Loucy (cell line): Measurements from ENCODE around the gene SLFN13.
"Not testable (repeated sequence)": the region's sequence is repeated elsewhere in the genome, so short reads cannot be mapped to it uniquely, and the experiment has no call there.

Source experiments
- H2AFZ ChIP-seq: fragments of 200-600 bp; sonication (generic); 2 replicates; pipeline ENCODE4 v1.6.0; 2016; ENCODE audit warnings: antibody characterized with exemption, mild to moderate bottlenecking, low read length, moderate library complexity
- H3F3A ChIP-seq: fragments of 200-600 bp; 2 replicates; pipeline ENCODE4 v1.6.0; 2016; ENCODE audit warnings: antibody characterized with exemption, low read depth, mild to moderate bottlenecking
- H3K27me3 ChIP-seq: fragments of 200-600 bp; sonication (generic); 2 replicates; pipeline ENCODE4 v1.6.1; 2014; ENCODE audit warnings: low read length, mild to moderate bottlenecking; ENCODE audit not compliant: insufficient read depth, poor library complexity, severe bottlenecking
- H3K36me3 ChIP-seq: fragments of 200-600 bp; sonication (generic); 2 replicates; pipeline ENCODE4 v1.6.1; 2016; ENCODE audit warnings: low read length; ENCODE audit not compliant: insufficient read depth
- H3K4me1 ChIP-seq: fragments of 200-600 bp; sonication (generic); 2 replicates; pipeline ENCODE4 v1.5.1; 2014; ENCODE audit warnings: low read length, mild to moderate bottlenecking; ENCODE audit not compliant: insufficient read depth, poor library complexity, severe bottlenecking
- H3K4me2 ChIP-seq: fragments of 200-600 bp; sonication (generic); 2 replicates; pipeline ENCODE4 v1.6.0; 2014; ENCODE audit warnings: antibody characterized with exemption, low read length, low read depth, mild to moderate bottlenecking; ENCODE audit not compliant: poor library complexity, severe bottlenecking
- H3K4me3 ChIP-seq: fragments of 200-600 bp; sonication (generic); 2 replicates; pipeline ENCODE4 v1.5.1; 2014; ENCODE audit warnings: low read length, mild to moderate bottlenecking, mixed read lengths; ENCODE audit not compliant: poor library complexity, severe bottlenecking
- H3K79me2 ChIP-seq: fragments of 200-600 bp; sonication (generic); 2 replicates; pipeline ENCODE4 v1.6.1; 2014; ENCODE audit warnings: low read length; ENCODE audit not compliant: insufficient read depth
- H3K9ac ChIP-seq: fragments of 200-600 bp; sonication (generic); 2 replicates; pipeline ENCODE4 v1.6.0; 2014; ENCODE audit warnings: mild to moderate bottlenecking, low read depth, low read length, moderate library complexity; ENCODE audit not compliant: poor library complexity, severe bottlenecking
- H3K9me2 ChIP-seq: fragments of 200-600 bp; sonication (generic); replicated peaks from 2 replicates; pipeline ENCODE4 v1.6.1; 2016; ENCODE audit warnings: low read depth, low read length, mixed read lengths
- H3K9me3 ChIP-seq: fragments of 200-600 bp; sonication (generic); 2 replicates; pipeline ENCODE4 v1.6.1; 2014; ENCODE audit warnings: mild to moderate bottlenecking, antibody characterized with exemption, low read length, low read depth; ENCODE audit not compliant: insufficient read depth
- H4K20me1 ChIP-seq: fragments of 200-600 bp; sonication (generic); 2 replicates; pipeline ENCODE4 v1.6.0; 2014; ENCODE audit warnings: antibody characterized with exemption, low read length, mild to moderate bottlenecking; ENCODE audit not compliant: insufficient read depth, poor library complexity, severe bottlenecking
- EZH2phosphoT487 ChIP-seq: fragments of 200-600 bp; IDR thresholded peaks from 2 replicates; pipeline ENCODE4 v1.6.1; 2018; ENCODE audit warnings: antibody characterized with exemption, mild to moderate bottlenecking, moderate library complexity, borderline replicate concordance
- TF ChIP-seq, protein P1 (sequence below): fragments of 200-600 bp; sonication (generic); conservative IDR thresholded peaks from 2 replicates; pipeline ENCODE4 v1.5.1; 2014; ENCODE audit warnings: mild to moderate bottlenecking, antibody characterized with exemption, low read length

The SLFN13 gene

DNA sequence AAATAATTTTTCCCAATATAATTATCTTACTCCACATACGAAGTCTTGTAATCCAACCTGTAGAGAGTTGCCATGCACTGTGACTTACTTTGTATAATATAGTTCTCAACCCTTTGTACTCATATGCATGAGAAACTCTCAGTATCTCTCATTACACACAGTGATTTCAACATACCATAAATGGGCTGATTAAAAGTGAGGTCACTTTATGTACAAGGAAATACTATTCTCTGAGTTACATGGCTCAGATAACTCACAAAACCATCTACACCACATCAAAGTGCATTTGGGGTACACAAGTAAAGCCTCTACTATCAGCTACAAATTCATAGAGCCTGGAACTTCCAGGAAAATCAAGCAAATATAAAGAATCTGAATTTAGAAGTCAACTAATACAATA is 44.2 kb downstream of the SLFN13 start:
- TF ChIP-seq EZH2phosphoT487 = no peak
- TF ChIP-seq, protein P1, sequence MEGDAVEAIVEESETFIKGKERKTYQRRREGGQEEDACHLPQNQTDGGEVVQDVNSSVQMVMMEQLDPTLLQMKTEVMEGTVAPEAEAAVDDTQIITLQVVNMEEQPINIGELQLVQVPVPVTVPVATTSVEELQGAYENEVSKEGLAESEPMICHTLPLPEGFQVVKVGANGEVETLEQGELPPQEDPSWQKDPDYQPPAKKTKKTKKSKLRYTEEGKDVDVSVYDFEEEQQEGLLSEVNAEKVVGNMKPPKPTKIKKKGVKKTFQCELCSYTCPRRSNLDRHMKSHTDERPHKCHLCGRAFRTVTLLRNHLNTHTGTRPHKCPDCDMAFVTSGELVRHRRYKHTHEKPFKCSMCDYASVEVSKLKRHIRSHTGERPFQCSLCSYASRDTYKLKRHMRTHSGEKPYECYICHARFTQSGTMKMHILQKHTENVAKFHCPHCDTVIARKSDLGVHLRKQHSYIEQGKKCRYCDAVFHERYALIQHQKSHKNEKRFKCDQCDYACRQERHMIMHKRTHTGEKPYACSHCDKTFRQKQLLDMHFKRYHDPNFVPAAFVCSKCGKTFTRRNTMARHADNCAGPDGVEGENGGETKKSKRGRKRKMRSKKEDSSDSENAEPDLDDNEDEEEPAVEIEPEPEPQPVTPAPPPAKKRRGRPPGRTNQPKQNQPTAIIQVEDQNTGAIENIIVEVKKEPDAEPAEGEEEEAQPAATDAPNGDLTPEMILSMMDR = no peak

DNA sequence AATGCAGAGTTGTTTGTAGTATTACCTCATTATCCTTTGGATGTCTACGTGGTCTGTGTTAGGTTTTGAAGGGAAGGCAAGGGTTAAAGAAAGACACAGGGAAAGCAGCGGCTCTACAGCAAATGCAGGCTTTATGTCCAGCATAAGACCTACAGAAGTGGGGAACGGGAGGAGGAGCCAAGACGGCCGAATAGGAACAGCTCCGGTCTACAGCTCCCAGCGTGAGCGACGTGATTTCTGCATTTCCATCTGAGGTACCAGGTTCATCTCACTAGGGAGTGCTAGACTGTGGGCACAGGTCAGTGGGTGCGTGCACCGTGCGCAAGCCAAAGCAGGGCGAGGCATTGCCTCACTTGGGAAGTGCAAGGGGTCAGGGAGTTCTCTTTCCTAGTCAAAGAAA is 54.8 kb downstream of the SLFN13 start:
- H3F3A ChIP-seq, H3K79me2 ChIP-seq, H4K20me1 ChIP-seq, H3K27me3 ChIP-seq, H3K4me2 ChIP-seq, H3K9ac ChIP-seq, H3K4me1 ChIP-seq, H3K9me3 ChIP-seq, H3K36me3 ChIP-seq, H2AFZ ChIP-seq, H3K4me3 ChIP-seq, H3K9me2 ChIP-seq: not testable (repeated sequence)

More for the DNA sequence above, 44.2 kb downstream of the SLFN13 start:
- no peaks in the 10 kb centered on the region for H4K20me1 ChIP-seq
- H3K9ac ChIP-seq = no peak overlapping the region
- no peaks in the 10 kb centered on the region for H3K4me1 ChIP-seq
- no peaks in the 10 kb centered on the region for H3F3A ChIP-seq
- H3K27me3 ChIP-seq = no peaks in the 10 kb centered on the region
- H3K9me3 ChIP-seq = no peaks in the 10 kb centered on the region
- no peaks in the 10 kb centered on the region for H3K9me2 ChIP-seq
- H3K79me2 ChIP-seq = no peaks in the 10 kb centered on the region
- no peak overlapping the region for H2AFZ ChIP-seq
- H3K4me3 ChIP-seq = no peak overlapping the region
- no peaks in the 10 kb centered on the region for H3K36me3 ChIP-seq
- H3K4me2 ChIP-seq = no peak overlapping the region

DNA sequence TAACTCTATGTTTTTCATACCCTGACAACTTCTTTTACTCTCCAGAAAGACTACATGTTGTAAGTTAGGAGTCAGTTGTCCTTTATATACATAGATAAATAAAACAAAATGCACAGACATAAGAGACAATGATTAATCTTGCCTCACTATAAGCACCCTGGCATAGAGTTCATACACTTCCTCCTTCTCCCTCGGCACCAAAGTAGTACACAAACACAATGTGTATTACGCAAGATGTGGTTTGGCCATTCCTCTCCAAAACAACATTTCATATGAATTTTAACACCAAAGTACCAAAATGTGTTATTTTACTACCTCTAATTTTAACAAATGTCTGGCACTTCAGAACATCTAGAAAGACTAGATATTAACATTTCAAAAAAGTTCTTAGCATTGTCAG is 57.9 kb downstream of the SLFN13 start:
- no peak overlapping the region for H3K9ac ChIP-seq

DNA sequence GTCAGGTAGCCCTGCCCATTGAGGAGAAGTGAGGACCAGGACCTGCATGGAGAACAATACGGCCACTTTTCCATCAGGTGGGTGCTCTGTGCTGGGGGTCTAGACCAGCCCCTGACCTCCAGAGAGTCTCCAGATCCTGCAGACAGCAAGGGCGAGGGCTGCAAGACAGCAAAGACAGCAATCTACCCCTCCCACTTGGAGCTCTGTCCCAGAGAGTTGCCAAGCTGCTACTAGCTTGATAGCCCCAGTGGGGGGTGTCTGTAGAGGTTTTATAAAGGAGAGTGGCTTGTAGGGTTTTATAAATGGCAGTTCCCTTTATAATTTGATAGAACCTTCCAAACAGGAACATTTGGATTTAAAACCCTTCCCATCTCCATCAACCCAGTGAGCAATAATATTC is 58.4 kb downstream of the SLFN13 start:
- H3K4me3 ChIP-seq = no peak overlapping the region

More for the DNA sequence above, 57.9 kb downstream of the SLFN13 start:
- TF ChIP-seq EZH2phosphoT487 = no peak
- TF ChIP-seq, protein P1 = no peak
- no peaks in the 10 kb centered on the region for H3K9me3 ChIP-seq
- H3K27me3 ChIP-seq = no peaks in the 10 kb centered on the region
- H4K20me1 ChIP-seq = no peaks in the 10 kb centered on the region
- no peaks in the 10 kb centered on the region for H3K36me3 ChIP-seq
- H3F3A ChIP-seq = no peaks in the 10 kb centered on the region
- H3K79me2 ChIP-seq = no peaks in the 10 kb centered on the region
- no peak overlapping the region for H3K4me2 ChIP-seq
- no peak overlapping the region for H3K4me3 ChIP-seq
- H2AFZ ChIP-seq = no peak overlapping the region
- H3K9me2 ChIP-seq = no peaks in the 10 kb centered on the region
- H3K4me1 ChIP-seq = no peaks in the 10 kb centered on the region

More for the DNA sequence above, 58.4 kb downstream of the SLFN13 start:
- Histone ChIP-seq H3K9me2 (no peaks in the 10 kb centered on the region), H3K9me3 (no peaks in the 10 kb centered on the region), H3K36me3 (no peaks in the 10 kb centered on the region), H4K20me1 (no peaks in the 10 kb centered on the region), H3K4me1 (no peaks in the 10 kb centered on the region), H3K9ac (no peak overlapping the region), H2AFZ (no peak overlapping the region), H3K27me3 (no peaks in the 10 kb centered on the region), H3K4me2 (no peak overlapping the region), H3F3A (no peaks in the 10 kb centered on the region), H3K79me2 (no peaks in the 10 kb centered on the region)
- TF ChIP-seq, protein P1 = no peak
- TF ChIP-seq EZH2phosphoT487 = no peak
